IMR-90 (cell line): ENCODE results near the gene ZC2HC1C. TPM values are rescaled to one million over a fixed set of nuclear protein-coding genes. Genes with fewer than 3 reads are reported as not detected.

Experiments used
- ATAC-seq: fragments of 200-7000 bp; cut with Tn5 transposase; 2 replicates; pipeline ENCODE4 v1.9.1; 2020; ENCODE audit warnings: low read depth, mild to moderate bottlenecking, moderate library complexity
- BruUV-seq: library from RNA; stranded (reverse); fragments of 400-500 nt; replicated peaks from 2 replicates; lab custom pipeline; 2021; lab: Mats Ljungman, UMichigan
- CTCF ChIA-PET: fragments of 300-600 bp; formaldehyde crosslinking; extraction: SDS; loops from one replicate; lab custom pipeline; 2021; ENCODE audit warnings: antibody characterized with exemption; lab: Yijun Ruan, JAX
- POLR2A ChIA-PET: fragments of 300-600 bp; sonication (Branson Sonifier 250); formaldehyde crosslinking; loops from one replicate; lab custom pipeline; 2022; ENCODE audit warnings: antibody characterized with exemption; ENCODE audit not compliant: unreplicated experiment; lab: Charles Lee
- DNase-seq: peaks from one replicate; pipeline ENCODE4 v3.0.0; 2013
- H2AFZ ChIP-seq: replicated peaks from 2 replicates; pipeline ENCODE3; 2013; ENCODE audit warnings: low read length, mild to moderate bottlenecking; ENCODE audit not compliant: poor library complexity
- H2AK5ac ChIP-seq: 2 replicates; pipeline ENCODE4 v1.6.1; 2013; ENCODE audit warnings: low read depth, low read length, inconsistent platforms
- H2AK9ac ChIP-seq: replicated peaks from 2 replicates; pipeline ENCODE3; 2013; ENCODE audit warnings: mild to moderate bottlenecking, low read depth, low read length, moderate library complexity; ENCODE audit not compliant: poor library complexity
- H2BK120ac ChIP-seq: 2 replicates; pipeline ENCODE4 v1.6.1; 2013; ENCODE audit warnings: low read depth, low read length, inconsistent platforms
- H2BK15ac ChIP-seq: 3 replicates; pipeline ENCODE4 v1.6.1; 2013; ENCODE audit warnings: low read depth, low read length, inconsistent platforms
- H2BK20ac ChIP-seq: 2 replicates; pipeline ENCODE4 v1.6.1; 2013; ENCODE audit warnings: low read depth, mild to moderate bottlenecking, inconsistent platforms, low read length, moderate library complexity
- H2BK5ac ChIP-seq: 2 replicates; pipeline ENCODE4 v1.6.1; 2013; ENCODE audit warnings: mild to moderate bottlenecking, low read depth, low read length, inconsistent platforms; ENCODE audit not compliant: poor library complexity, severe bottlenecking
- H3K14ac ChIP-seq: replicated peaks from 2 replicates; pipeline ENCODE4 v1.6.1; 2013; ENCODE audit warnings: low read depth, low read length, inconsistent platforms
- H3K18ac ChIP-seq: 2 replicates; pipeline ENCODE4 v1.6.1; 2013; ENCODE audit warnings: low read depth, low read length, control low read depth
- H3K23ac ChIP-seq: 2 replicates; pipeline ENCODE4 v1.6.1; 2013; ENCODE audit warnings: low read depth, low read length, inconsistent platforms
- H3K27ac ChIP-seq: 2 replicates; pipeline ENCODE4 v1.5.1; 2013; ENCODE audit warnings: mild to moderate bottlenecking, control low read depth, low read length; ENCODE audit not compliant: insufficient read depth
- H3K27me3 ChIP-seq: 2 replicates; pipeline ENCODE4 v1.6.1; 2013; ENCODE audit warnings: low read length; ENCODE audit not compliant: control insufficient read depth, insufficient read depth
- H3K36me3 ChIP-seq: 2 replicates; pipeline ENCODE4 v1.6.1; 2013; ENCODE audit warnings: low read length, mixed read lengths; ENCODE audit not compliant: control insufficient read depth, insufficient read depth
- H3K4ac ChIP-seq: 2 replicates; pipeline ENCODE4 v1.6.1; 2013; ENCODE audit warnings: low read depth, low read length, inconsistent platforms
- H3K4me1 ChIP-seq: 2 replicates; pipeline ENCODE4 v1.6.1; 2013; ENCODE audit warnings: low read length, mixed read lengths; ENCODE audit not compliant: control insufficient read depth, insufficient read depth
- H3K4me2 ChIP-seq: 2 replicates; pipeline ENCODE4 v1.6.1; 2013; ENCODE audit warnings: low read depth, mild to moderate bottlenecking, control low read depth, low read length, moderate library complexity
- H3K4me3 ChIP-seq: 2 replicates; pipeline ENCODE4 v1.5.1; 2013; ENCODE audit warnings: low read depth, mild to moderate bottlenecking, control low read depth, low read length, moderate library complexity; ENCODE audit not compliant: insufficient read depth
- H3K56ac ChIP-seq: 2 replicates; pipeline ENCODE4 v1.6.1; 2013; ENCODE audit warnings: low read length, inconsistent platforms; ENCODE audit not compliant: insufficient read depth; ENCODE audit errors: extremely low read depth
- H3K79me1 ChIP-seq, 2 experiments: 2 replicates each; pipeline ENCODE4 v1.6.1; 2013; ENCODE audit warnings: low read length in 2 of 2, inconsistent platforms in 1 of 2, low read depth in 1 of 2
- H3K9ac ChIP-seq: 2 replicates; pipeline ENCODE4 v1.6.1; 2013; ENCODE audit warnings: low read depth, low read length, control low read depth
- H3K9me1 ChIP-seq: 2 replicates; pipeline ENCODE4 v1.6.1; 2013; ENCODE audit warnings: low read length, inconsistent platforms; ENCODE audit not compliant: insufficient read depth
- H3K9me3 ChIP-seq: 2 replicates; pipeline ENCODE4 v1.6.1; 2013; ENCODE audit warnings: low read length; ENCODE audit not compliant: control insufficient read depth, insufficient read depth
- H4K20me1 ChIP-seq: 2 replicates; pipeline ENCODE4 v1.6.1; 2013; ENCODE audit warnings: low read length, inconsistent platforms; ENCODE audit not compliant: insufficient read depth
- H4K5ac ChIP-seq: 2 replicates; pipeline ENCODE4 v1.6.1; 2013; ENCODE audit warnings: mild to moderate bottlenecking, low read depth, low read length, control low read depth
- H4K8ac ChIP-seq, 2 experiments: 2 replicates each; pipeline ENCODE4 v1.6.1; 2013; ENCODE audit warnings: low read depth in 2 of 2, low read length in 2 of 2, control low read depth in 1 of 2, inconsistent platforms in 1 of 2
- H4K91ac ChIP-seq: 2 replicates; pipeline ENCODE4 v1.6.1; 2013; ENCODE audit warnings: low read depth, low read length, inconsistent platforms; ENCODE audit not compliant: insufficient read depth
- ELK1 ChIP-seq: fragments of 150-350 bp; IDR thresholded peaks from 2 replicates; pipeline ENCODE4 v1.6.1; 2016; ENCODE audit warnings: low read depth, mild to moderate bottlenecking, low read length, moderate library complexity, borderline replicate concordance
- FOS ChIP-seq: fragments of 150-350 bp; IDR thresholded peaks from 2 replicates; pipeline ENCODE4 v1.6.1; 2016; ENCODE audit warnings: low read depth, low read length
- MXI1 ChIP-seq: IDR thresholded peaks from 2 replicates; pipeline ENCODE4 v1.6.1; 2012; ENCODE audit warnings: low read depth, mild to moderate bottlenecking, low read length, moderate library complexity, borderline replicate concordance
- RAD21 ChIP-seq: IDR thresholded peaks from 2 replicates; pipeline ENCODE4 v1.6.1; 2012; ENCODE audit warnings: low read length, improper control_type of control experiment
- RFX5 ChIP-seq: IDR thresholded peaks from 2 replicates; pipeline ENCODE4 v1.8.0; 2012; ENCODE audit warnings: low read depth, mild to moderate bottlenecking, low read length, moderate library complexity
- SMC3 ChIP-seq: fragments of 150-350 bp; IDR thresholded peaks from 2 replicates; pipeline ENCODE4 v1.6.1; 2016; ENCODE audit warnings: low read depth, mild to moderate bottlenecking, antibody characterized with exemption, low read length, moderate library complexity
- WGBS, 2 experiments: methylation state at CpG; one replicate each; pipeline versions ENCODE4 v1.1.5 to v1.1.7; 2013; ENCODE audit warnings: missing lambda C conversion rate in 2 of 2; ENCODE audit not compliant: insufficient read length in 1 of 2; ENCODE audit errors: extremely low coverage in 2 of 2; 5-methylcytosine and 5-hydroxymethylcytosine counted together
- dilution Hi-C: fragments of 300-500 bp; cut with HindIII; formaldehyde crosslinking; loops from one replicate; pipeline ENCODE4 v1.14.3; 2018; ENCODE audit warnings: low sequenced_read_pairs; ENCODE audit not compliant: unreplicated experiment
- in situ Hi-C: fragments of 300-500 bp; cut with MboI; formaldehyde crosslinking; loops from 3 replicates; pipeline ENCODE4 v1.14.3; 2019; ENCODE audit warnings: low sequenced_read_pairs, inconsistent platforms, mixed read lengths
- intact Hi-C: fragments of 100-400 bp; cut with micrococcal nuclease; formaldehyde crosslinking; loops from 2 replicates; pipeline ENCODE4 v1.10.0; 2022
- polyA plus RNA-seq, 3 experiments: library from polyadenylated mRNA; depleted of rRNA; stranded (reverse); fragments of >200 nt; gene quantifications; 2 replicates each; pipeline ENCODE4 v1.2.3, GENCODE V29; 2012; ENCODE audit warnings: low replicate concordance in 1 of 3
- total RNA-seq: library from RNA; depleted of rRNA; stranded (reverse); fragments of >200 nt; gene quantifications from 2 replicates; pipeline ENCODE4 v1.2.3, GENCODE V29; 2012

ZC2HC1C gene
- total and polyA plus RNA-seq, 2 of the 4 experiments (the other 2 are of a cell fraction), result 0.15 to 0.54 TPM

GRCh38 chr14:75030147-75030546 lies 39.3 kb upstream of the ZC2HC1C start:
- DNase-seq, result no peak
- Histone ChIP-seq H3K14ac (no peak overlapping the region), H3K9me1 (peaks cover 5% of the 10 kb centered on the region; the same call in 1 of the 2 replicates), H3K56ac (no peak overlapping the region), H3K9me3 (no peaks in the 10 kb centered on the region), H3K36me3 (peaks cover 12% of the 10 kb centered on the region), H4K5ac (no peak overlapping the region), H3K4me1 (no peaks in the 10 kb centered on the region), H3K9ac (no peak overlapping the region), H3K23ac (no peak overlapping the region), H2BK5ac (no peak overlapping the region), H3K79me1 (no peaks in the 10 kb centered on the region), H3K4me2 (no peak overlapping the region), H3K4me3 (no peak overlapping the region), H3K4ac (no peak overlapping the region), H3K27me3 (no peaks in the 10 kb centered on the region), H2AK5ac (no peak overlapping the region), H2AK9ac (no peak overlapping the region), H3K27ac (no peak overlapping the region), H2BK20ac (no peak overlapping the region), H4K91ac (no peak overlapping the region), H3K18ac (no peak overlapping the region), H2BK15ac (no peak overlapping the region), H4K8ac (no peak overlapping the region), H2BK120ac (no peak overlapping the region), H2AFZ (no peak overlapping the region), H4K20me1 (no peaks in the 10 kb centered on the region)
- TF ChIP-seq RAD21 (no peak), SMC3 (no peak), RFX5 (no peak), ELK1 (no peak), MXI1 (no peak), FOS (no peak)
- dilution Hi-C loops (no loop called here), intact Hi-C loops (no loop called here), in situ Hi-C loops (no loop called here)
- WGBS, 2 experiments, result no CpG with 5 or more reads among the region's 1 CpG
- BruUV-seq, result no TSS peak
- ATAC-seq, result no peak
- POLR2A ChIA-PET, result no interaction called here
- CTCF ChIA-PET, result no interaction called here
